Gastrocnemius medialis (tissue), 4 donors: ENCODE results near the gene CLNK.

Experiments
- CTCF ChIP-seq, 5 experiments: fragments of 450-650 bp in 3 of 5; fragments of 200-600 bp in 2 of 5; sonication (generic) in 2 of 5; IDR thresholded peaks in 4 of 5; conservative IDR thresholded peaks in 1 of 5; 1 replicate in 4 of 5; 2 replicates in 1 of 5; pipeline ENCODE4 v1.5.1; 2016 to 2019; ENCODE audit warnings: antibody characterized with exemption in 5 of 5, mild to moderate bottlenecking in 3 of 5, moderate library complexity in 3 of 5
- POLR2A ChIP-seq, 2 donors: fragments of 450-650 bp; IDR thresholded peaks; one replicate each; pipeline ENCODE4 v1.6.1; 2017; ENCODE audit warnings: antibody characterized with exemption in 2 of 2, mild to moderate bottlenecking in 2 of 2, moderate library complexity in 2 of 2

DNA sequence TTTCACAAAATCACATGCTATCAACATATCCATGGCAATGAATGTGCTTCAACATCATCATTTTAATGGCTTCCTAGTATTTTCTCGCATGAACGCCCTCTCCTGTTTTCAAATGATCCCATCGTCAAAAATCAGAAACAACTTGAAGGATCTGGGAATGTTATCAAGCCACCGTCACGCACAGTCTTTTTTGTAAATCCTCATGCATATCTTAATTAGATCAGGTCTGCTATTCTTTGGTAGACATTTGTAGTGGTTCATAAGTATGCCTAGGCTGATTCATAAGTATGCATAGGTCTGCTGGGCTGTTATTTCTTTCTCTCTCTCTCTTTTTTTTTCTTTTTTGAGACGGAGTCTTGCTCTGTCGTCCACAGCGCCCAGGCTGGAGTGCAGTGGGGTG, 101.6 kb downstream of the CLNK start:
- TF ChIP-seq CTCF (IDR thresholded peaks at IDR 0.05 in 4 of 5, conservative IDR thresholded peaks at IDR 0.05 in 1 of 5) (no peak), POLR2A (IDR thresholded peaks at IDR 0.05) (no peak)
